ENCODE results near the gene EPHB2.

Gene EPHB2

GRCh38 chr1:22857661-22858060 is 147.0 kb downstream of the EPHB2 start:
- DNase-seq (ENCODE audit: low read depth in 2 of 2): no peak

DNA sequence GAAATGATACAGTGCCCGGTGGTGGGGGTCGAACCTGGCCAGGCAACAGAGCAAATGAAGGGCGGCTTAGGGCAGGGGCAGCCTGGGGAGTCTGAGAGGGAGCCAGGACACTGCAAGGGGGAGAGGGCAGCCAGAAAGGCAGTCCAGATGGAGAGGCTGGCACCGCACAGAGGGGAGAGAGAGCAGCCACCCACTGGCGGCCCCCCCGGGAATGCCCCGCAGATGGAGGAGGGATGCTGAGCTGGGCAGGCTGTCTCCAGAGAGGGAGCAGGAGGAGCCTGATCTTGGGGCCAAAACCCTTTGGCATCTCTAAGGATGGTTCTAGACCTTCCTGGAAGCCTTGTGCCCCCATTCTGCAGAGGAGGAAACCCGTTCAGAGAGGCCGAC is 149.8 kb downstream of the EPHB2 start:
- DNase-seq (ENCODE audit: low read depth in 2 of 2): no peak

DNA sequence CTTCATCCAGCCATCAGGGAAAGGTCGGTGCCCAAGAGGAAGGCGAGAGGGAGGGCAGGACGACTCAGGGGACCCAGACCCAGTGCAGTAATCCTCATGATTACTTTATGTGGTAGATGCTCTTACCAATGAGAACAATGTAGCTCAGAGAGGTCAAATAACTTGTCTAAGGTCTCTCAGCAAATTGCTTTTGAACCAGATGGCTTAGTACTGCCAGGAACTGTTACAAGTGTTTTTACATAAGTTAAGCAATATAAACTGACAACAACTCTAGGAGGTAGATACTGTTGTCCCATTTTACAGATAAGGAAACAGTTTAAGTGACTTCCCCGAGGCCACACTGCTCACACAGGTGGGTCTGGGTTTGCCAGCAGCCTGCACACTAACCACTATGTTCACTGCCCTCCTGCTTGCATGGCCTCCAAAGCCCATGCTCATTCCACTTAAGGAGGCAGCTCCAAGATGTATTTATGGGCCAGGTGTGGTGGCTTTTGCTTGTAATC is 150.3 kb downstream of the EPHB2 start:
- no peak for DNase-seq (ENCODE audit: low read depth in 2 of 2)

GRCh38 chr1:22861764-22862440 is 151.3 kb downstream of the EPHB2 start:
- DNase-seq (ENCODE audit: low read depth in 2 of 2): peak in 1 of 2 donors; percentile 9

- DNase-seq (ENCODE audit: low read depth in 2 of 2): no peak
Measured at GRCh38 chr1:22862752-22863151, 152.1 kb downstream of the EPHB2 start.

DNA sequence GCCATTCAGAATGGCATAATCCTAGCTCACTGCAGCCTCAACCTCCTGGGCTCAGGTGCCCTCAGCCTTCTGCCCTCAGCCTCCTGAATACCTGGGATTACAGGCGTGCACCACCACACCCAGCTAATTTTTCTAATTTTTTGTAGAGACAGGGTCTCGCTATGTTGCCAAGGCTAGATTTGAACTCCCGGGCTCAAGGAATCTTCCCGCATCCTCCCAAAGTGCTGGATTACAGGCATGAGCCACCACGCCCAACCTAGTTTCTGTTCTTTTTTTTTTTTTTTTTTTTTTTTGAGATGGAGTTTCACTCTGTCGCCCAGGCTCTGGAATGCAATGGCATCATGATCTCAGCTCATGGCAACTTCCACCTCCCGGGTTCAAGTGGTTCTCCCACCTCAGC is 153.1 kb downstream of the EPHB2 start:
- no peak for DNase-seq (ENCODE audit: low read depth in 2 of 2)

DNA sequence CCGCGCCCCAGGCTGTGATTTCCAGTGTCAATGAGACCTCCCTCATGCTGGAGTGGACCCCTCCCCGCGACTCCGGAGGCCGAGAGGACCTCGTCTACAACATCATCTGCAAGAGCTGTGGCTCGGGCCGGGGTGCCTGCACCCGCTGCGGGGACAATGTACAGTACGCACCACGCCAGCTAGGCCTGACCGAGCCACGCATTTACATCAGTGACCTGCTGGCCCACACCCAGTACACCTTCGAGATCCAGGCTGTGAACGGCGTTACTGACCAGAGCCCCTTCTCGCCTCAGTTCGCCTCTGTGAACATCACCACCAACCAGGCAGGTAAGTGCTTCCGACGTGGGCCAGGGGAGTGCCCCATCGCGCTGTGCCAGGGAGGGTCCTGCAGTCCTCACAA is 154.2 kb downstream of the EPHB2 start:
- DNase-seq (ENCODE audit: low read depth in 2 of 2): no peak

DNA sequence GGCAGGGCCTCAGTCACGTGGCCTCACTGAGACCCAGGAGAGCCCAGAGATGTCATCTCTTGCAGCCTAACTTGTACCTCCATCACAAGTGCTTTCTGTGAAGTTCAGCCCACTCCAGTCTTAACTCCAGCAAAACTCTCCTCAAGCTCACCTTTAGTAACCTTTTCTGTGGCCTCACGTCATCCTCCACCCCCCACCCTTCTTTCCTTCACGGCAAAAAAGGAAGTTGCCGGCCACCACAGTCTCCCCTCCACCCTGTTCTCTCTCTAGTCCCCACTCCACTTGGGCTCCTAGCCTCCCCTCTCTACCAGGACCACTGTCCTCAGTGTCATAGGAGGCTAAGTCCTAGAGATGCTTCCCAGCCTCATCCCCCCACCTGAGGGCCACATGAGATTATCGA is 155.1 kb downstream of the EPHB2 start:
- no peak for DNase-seq (ENCODE audit: low read depth in 2 of 2)

GRCh38 chr1:22866868-22867267 is 156.2 kb downstream of the EPHB2 start:
- DNase-seq (ENCODE audit: low read depth in 2 of 2): no peak

DNA sequence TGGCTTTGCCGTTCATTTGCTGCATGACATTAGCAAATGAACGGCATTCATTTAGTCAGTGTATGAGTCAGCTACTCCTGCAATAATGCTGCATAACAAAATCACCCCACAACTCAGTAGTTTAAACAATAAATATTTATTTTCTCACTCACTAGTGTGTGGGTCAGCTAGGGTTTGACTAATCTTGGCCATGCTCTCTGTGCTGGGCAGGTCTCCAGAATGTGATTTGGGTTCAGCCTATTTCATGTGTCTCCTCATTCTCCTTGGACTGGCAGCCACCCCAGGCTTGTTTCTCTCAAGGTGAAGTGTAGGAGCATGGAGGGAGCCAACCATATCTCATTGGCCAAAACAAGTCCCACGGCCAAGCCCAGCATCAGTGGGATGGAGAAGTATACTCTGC is 157.7 kb downstream of the EPHB2 start:
- no peak for DNase-seq (ENCODE audit: low read depth in 2 of 2)

DNA sequence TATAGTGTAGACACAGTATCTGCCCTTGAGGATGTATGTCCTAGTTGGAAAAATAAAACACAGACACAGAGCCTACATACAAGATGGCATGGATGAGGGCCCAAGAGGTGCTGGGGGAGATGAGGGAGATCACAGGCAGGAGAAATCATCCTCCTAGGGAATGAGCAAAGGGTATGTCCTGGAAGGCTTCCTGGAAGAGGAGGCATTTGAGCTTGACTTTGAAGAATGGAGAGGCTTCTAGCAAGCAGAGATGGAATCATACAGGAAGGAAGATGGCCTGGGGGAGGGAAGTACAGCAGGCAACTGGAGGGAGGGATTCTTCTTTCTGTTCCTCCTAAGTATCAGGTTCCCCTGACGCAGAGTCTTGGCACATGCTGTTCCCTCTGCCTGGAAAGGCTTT is 158.7 kb downstream of the EPHB2 start:
- no peak for DNase-seq (ENCODE audit: low read depth in 2 of 2)

DNA sequence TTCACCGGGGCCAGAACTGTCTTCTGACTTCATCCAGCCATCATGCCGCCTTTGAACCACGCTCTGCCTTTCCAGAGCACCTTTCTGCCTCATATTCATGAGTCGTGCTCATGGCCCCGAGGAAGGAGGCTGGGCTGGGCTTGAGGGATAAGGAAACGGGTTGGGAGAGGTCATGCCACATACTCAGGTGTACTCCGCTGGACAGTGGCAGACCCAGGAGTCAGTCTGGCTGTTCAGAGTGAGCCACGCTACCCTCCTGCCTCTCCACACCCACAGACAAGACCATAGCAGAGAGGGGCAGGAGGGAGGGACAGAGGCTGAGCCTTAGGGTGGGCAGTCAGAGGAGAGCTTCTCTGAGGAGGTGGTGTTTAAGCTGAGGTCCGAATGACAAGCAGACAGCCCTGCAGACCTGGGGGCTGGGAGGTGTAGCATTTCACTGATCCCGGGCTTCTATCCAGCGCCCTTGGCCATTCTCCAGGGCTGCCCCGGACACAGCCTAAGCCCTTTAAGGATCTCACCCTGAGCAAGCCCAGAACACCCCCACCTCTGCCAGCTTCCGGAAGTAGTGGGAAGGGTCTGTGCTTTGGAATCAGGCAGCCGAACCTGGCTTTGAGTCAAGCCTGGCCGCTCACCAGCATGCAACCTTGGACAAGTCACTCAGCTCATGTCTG is 159.7 kb downstream of the EPHB2 start:
- no peak for DNase-seq (ENCODE audit: low read depth in 2 of 2)

DNA sequence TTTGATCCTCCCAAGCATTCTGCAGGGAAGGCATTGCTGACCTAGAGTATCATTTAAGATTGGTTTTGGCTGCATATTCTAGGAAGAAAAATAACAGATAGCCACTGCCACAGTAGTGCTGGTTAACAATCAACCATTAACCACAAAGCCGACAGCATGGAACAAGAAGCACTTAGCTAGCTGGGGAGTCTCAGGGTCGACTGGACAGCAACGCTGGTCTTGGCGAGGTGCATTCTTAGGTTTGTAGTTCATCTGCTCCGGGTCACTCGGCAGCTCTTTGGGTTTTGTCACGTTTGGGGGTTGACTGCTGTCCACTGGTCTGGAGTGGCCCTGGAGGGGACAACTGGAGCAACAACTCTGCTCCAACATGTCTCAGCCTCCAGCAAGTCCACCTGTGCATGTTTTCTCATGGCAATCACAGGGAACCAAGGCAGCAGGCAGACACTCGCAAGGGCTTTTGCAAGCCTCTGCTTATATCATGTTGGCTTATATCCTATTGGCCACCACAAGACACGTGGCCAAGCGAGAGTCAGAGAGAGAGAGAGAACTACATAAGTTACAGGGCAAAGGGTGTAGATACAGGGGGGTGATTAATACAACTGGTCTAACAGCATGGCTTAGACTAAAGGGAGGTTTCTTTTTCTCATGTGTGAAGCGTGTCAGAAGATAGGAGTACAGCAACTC is 162.5 kb downstream of the EPHB2 start:
- DNase-seq (ENCODE audit: low read depth in 2 of 2): no peak

DNA sequence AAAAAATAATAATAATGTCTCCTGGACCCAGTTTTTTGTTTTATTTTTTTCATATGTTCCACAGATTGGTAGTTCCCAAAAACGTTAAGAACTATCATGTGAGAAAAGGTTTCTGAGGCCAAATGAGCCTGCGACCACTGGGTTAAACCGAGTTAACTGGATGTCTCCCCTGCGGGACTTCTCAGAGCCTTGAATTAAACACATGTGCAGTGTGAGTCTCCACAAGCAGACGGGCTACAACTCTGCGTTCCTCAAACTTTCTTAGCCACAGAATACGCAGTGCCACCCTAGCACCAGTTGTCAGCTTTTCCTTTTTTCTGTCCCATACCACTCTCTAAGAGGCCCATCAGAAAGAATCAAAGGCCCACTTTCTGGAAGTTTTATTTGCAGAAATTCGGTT is 164.1 kb downstream of the EPHB2 start:
- no peak for DNase-seq (ENCODE audit: low read depth in 2 of 2)

- no peak for DNase-seq (ENCODE audit: low read depth in 2 of 2)
Measured at GRCh38 chr1:22875241-22875640, 164.6 kb downstream of the EPHB2 start.

DNA sequence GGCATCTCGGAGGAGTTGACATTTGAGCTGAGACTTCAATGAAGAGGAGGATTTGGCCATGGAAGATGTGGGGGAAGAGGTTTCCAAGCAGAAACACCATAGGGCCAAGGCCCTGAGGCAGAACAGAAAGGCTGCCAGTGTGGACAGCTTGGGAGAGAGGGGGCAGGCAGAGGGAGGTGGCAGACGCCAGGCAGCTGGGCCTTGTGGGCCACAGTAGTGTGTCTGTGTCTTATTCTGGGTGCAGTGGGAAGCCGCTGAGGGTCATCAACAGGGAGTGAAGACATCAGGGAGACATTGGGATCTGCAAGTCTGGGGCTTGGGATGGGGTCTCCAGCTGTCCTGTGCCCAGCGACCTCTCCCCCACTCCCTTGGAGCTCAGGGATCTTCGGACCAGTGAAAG is 165.2 kb downstream of the EPHB2 start:
- no peak for DNase-seq (ENCODE audit: low read depth in 2 of 2)

- no peak for DNase-seq (ENCODE audit: low read depth in 2 of 2)
Measured at GRCh38 chr1:22876359-22877111, 165.9 kb downstream of the EPHB2 start.

GRCh38 chr1:22877112-22877915 is 166.7 kb downstream of the EPHB2 start:
- no peak for DNase-seq (ENCODE audit: low read depth in 2 of 2)

DNA sequence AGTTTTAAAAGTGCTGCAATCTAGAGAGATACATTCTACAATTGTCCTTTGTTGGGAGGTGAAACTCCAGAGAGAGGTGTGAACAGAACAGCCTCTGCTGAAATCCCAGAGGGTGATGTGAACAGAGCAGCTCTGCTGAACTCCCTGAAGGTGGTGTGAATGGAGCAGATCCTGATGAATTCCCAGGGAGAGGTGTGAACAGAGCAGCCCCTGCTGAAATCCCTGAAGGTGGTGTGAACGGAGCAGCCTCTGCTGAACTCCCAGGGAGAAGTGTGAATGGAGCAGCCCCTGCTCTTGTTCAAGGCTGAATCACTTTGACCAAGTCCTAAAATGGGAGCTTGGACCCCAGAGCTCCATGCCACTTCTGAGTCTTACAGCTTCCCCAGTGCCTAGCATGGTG is 167.3 kb downstream of the EPHB2 start:
- DNase-seq (ENCODE audit: low read depth in 2 of 2): no peak

DNA sequence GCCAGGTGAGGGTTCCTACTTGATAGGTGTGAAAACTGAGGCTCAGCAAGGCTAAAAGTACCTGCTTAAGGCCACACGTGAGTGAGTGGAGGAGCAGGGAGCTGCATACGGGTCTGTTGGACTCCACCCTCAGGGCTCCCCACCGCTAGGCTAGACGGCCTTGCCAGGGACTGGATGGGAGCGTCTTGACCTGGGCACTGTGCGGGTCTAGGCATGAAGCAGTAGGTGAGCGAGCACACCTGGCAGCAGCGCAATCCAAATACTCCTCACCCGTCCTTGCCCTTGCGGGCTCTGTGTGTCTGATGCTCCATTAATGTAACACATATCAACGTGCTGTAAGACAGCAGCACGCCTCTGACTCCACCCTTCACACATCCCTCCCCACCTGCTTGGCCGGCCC is 168.0 kb downstream of the EPHB2 start:
- no peak for DNase-seq (ENCODE audit: low read depth in 2 of 2)

- no peak for DNase-seq (ENCODE audit: low read depth in 2 of 2)
Measured at GRCh38 chr1:22879445-22879844, 168.8 kb downstream of the EPHB2 start.
